Neural progenitor cell (in vitro differentiated cells): ENCODE measurements around the gene PLEKHG7.

ENCODE experiments used
- EZH2 ChIP-seq: fragments of 200-600 bp; sonication (generic); IDR thresholded peaks from 2 replicates; pipeline ENCODE4 v1.6.1; 2017; ENCODE audit warnings: antibody characterized with exemption, mild to moderate bottlenecking, moderate library complexity
- EZH2phosphoT487 ChIP-seq: fragments of 200-600 bp; sonication (generic); IDR thresholded peaks from 2 replicates; pipeline ENCODE4 v1.6.1; 2017; ENCODE audit warnings: antibody characterized with exemption
- TF ChIP-seq, protein P1 (sequence below): fragments of 200-600 bp; sonication (generic); IDR thresholded peaks from 2 replicates; pipeline ENCODE4 v1.5.1; 2017; ENCODE audit warnings: antibody characterized with exemption, mild to moderate bottlenecking

DNA sequence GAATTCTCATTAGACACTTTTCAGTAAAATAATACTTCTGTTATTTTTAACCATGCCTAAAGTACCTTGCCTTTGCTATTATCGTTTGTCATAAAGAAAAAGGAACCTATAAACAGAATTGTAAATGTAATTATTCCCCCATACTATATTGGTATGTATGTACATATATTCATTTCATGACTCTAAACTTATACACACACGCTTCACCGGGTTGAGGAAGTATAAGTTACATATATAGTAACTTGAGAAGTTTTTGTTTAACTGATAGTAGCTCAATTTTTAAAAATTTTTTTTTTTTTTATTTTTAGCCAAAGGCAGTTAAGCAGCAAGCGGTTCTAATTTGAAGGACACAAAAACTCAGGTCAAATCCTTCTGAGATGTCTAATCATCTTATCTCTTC, 107.6 kb downstream of the PLEKHG7 start:
- TF ChIP-seq, protein P1, sequence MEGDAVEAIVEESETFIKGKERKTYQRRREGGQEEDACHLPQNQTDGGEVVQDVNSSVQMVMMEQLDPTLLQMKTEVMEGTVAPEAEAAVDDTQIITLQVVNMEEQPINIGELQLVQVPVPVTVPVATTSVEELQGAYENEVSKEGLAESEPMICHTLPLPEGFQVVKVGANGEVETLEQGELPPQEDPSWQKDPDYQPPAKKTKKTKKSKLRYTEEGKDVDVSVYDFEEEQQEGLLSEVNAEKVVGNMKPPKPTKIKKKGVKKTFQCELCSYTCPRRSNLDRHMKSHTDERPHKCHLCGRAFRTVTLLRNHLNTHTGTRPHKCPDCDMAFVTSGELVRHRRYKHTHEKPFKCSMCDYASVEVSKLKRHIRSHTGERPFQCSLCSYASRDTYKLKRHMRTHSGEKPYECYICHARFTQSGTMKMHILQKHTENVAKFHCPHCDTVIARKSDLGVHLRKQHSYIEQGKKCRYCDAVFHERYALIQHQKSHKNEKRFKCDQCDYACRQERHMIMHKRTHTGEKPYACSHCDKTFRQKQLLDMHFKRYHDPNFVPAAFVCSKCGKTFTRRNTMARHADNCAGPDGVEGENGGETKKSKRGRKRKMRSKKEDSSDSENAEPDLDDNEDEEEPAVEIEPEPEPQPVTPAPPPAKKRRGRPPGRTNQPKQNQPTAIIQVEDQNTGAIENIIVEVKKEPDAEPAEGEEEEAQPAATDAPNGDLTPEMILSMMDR: no peak
- no peak for TF ChIP-seq EZH2
- TF ChIP-seq EZH2phosphoT487: no peak
